H9 (cell line): ENCODE measurements around the gene CCDC194. TPM values are rescaled to one million over a fixed set of nuclear protein-coding genes. Genes with fewer than 3 reads are reported as not detected.

Experiments used
- DNase-seq: peaks from one replicate; pipeline ENCODE4 v3.0.0-alpha.2; 2017
- H2AFZ ChIP-seq: one replicate; pipeline ENCODE4 v1.6.1; 2013; ENCODE audit warnings: mild to moderate bottlenecking, low read length, control low read depth, moderate library complexity
- H2AK5ac ChIP-seq: 2 replicates; pipeline ENCODE4 v1.6.1; 2013; ENCODE audit warnings: low read length, control low read depth, mixed read lengths; ENCODE audit not compliant: insufficient read length
- H2BK120ac ChIP-seq: one replicate; pipeline ENCODE4 v1.6.1; 2013; ENCODE audit warnings: low read depth, mild to moderate bottlenecking, low read length, control low read depth, inconsistent platforms; ENCODE audit not compliant: poor library complexity, severe bottlenecking
- H2BK12ac ChIP-seq: 2 replicates; pipeline ENCODE4 v1.6.1; 2013; ENCODE audit warnings: low read length, control low read depth, mixed read lengths, low read depth; ENCODE audit not compliant: insufficient read length
- H2BK15ac ChIP-seq: 2 replicates; pipeline ENCODE4 v1.6.1; 2013; ENCODE audit warnings: low read depth, low read length, control low read depth
- H2BK20ac ChIP-seq: one replicate; pipeline ENCODE4 v1.6.1; 2013; ENCODE audit warnings: low read depth, mild to moderate bottlenecking, low read length, control low read depth, inconsistent platforms; ENCODE audit not compliant: poor library complexity, severe bottlenecking
- H2BK5ac ChIP-seq: 2 replicates; pipeline ENCODE4 v1.6.1; 2013; ENCODE audit warnings: low read length, control low read depth, mixed read lengths; ENCODE audit not compliant: insufficient read length
- H3K14ac ChIP-seq: 2 replicates; pipeline ENCODE4 v1.6.1; 2013; ENCODE audit warnings: low read length, control low read depth; ENCODE audit not compliant: insufficient read depth
- H3K18ac ChIP-seq: 2 replicates; pipeline ENCODE4 v1.6.1; 2013; ENCODE audit warnings: low read depth, mild to moderate bottlenecking, mixed read lengths, low read length, control low read depth; ENCODE audit not compliant: insufficient read length
- H3K23ac ChIP-seq: 2 replicates; pipeline ENCODE4 v1.6.1; 2013; ENCODE audit warnings: low read length, control low read depth, mixed read lengths, low read depth; ENCODE audit not compliant: insufficient read length
- H3K23me2 ChIP-seq: 2 replicates; pipeline ENCODE4 v1.6.1; 2013; ENCODE audit warnings: low read depth, mild to moderate bottlenecking, mixed read lengths, low read length, control low read depth; ENCODE audit not compliant: insufficient read length, poor library complexity, severe bottlenecking
- H3K27ac ChIP-seq: 2 replicates; pipeline ENCODE4 v1.5.1; 2013; ENCODE audit warnings: low read length, control low read depth, mixed read lengths, low read depth; ENCODE audit not compliant: insufficient read length
- H3K27me3 ChIP-seq: 2 replicates; pipeline ENCODE4 v1.6.1; 2013; ENCODE audit warnings: low read length, control low read depth, inconsistent platforms; ENCODE audit not compliant: insufficient read depth
- H3K4ac ChIP-seq: 2 replicates; pipeline ENCODE4 v1.6.1; 2013; ENCODE audit warnings: low read depth, mild to moderate bottlenecking, control low read depth, inconsistent platforms, low read length, moderate library complexity
- H3K4me1 ChIP-seq: 2 replicates; pipeline ENCODE4 v1.6.1; 2013; ENCODE audit warnings: low read length, control low read depth, inconsistent platforms; ENCODE audit not compliant: insufficient read depth
- H3K4me2 ChIP-seq: 2 replicates; pipeline ENCODE4 v1.6.1; 2013; ENCODE audit warnings: low read length, control low read depth, mixed read lengths; ENCODE audit not compliant: insufficient read length, insufficient read depth
- H3K56ac ChIP-seq: 2 replicates; pipeline ENCODE4 v1.6.1; 2013; ENCODE audit warnings: low read depth, mild to moderate bottlenecking, mixed read lengths, low read length, control low read depth; ENCODE audit not compliant: insufficient read length
- H3K79me1 ChIP-seq: 2 replicates; pipeline ENCODE4 v1.6.1; 2013; ENCODE audit warnings: low read depth, mild to moderate bottlenecking, moderate library complexity, low read length, control low read depth, inconsistent platforms; ENCODE audit not compliant: insufficient read depth, poor library complexity, severe bottlenecking
- H3K79me2 ChIP-seq: 2 replicates; pipeline ENCODE4 v1.6.1; 2013; ENCODE audit warnings: low read length, control low read depth, inconsistent platforms; ENCODE audit not compliant: insufficient read depth
- H3K9ac ChIP-seq: 2 replicates; pipeline ENCODE4 v1.6.1; 2013; ENCODE audit warnings: low read length, control low read depth, mixed read lengths; ENCODE audit not compliant: insufficient read length; ENCODE audit errors: extremely low read depth
- H3K9me3 ChIP-seq: one replicate; pipeline ENCODE4 v1.6.1; 2013; ENCODE audit warnings: low read depth, low read length, inconsistent platforms; ENCODE audit not compliant: control insufficient read depth
- H3T11ph ChIP-seq: one replicate; pipeline ENCODE4 v1.6.1; 2013; ENCODE audit warnings: mild to moderate bottlenecking, low read length, control low read depth, inconsistent platforms
- H4K20me1 ChIP-seq: one replicate; pipeline ENCODE4 v1.6.1; 2013; ENCODE audit not compliant: control insufficient read depth, insufficient read length, insufficient read depth
- H4K5ac ChIP-seq: 2 replicates; pipeline ENCODE4 v1.6.1; 2013; ENCODE audit warnings: low read depth, mild to moderate bottlenecking, mixed read lengths, low read length, control low read depth; ENCODE audit not compliant: insufficient read length
- H4K8ac ChIP-seq: replicated peaks from 2 replicates; pipeline ENCODE4 v1.6.1; 2013; ENCODE audit warnings: low read length, control low read depth, mixed read lengths, low read depth; ENCODE audit not compliant: insufficient read length
- H4K91ac ChIP-seq: 2 replicates; pipeline ENCODE4 v1.6.1; 2013; ENCODE audit warnings: low read depth, mild to moderate bottlenecking, moderate library complexity, mixed read lengths, low read length, control low read depth; ENCODE audit not compliant: insufficient read length
- H3K27ac Mint-ChIP-seq, 3 experiments: 2 replicates in 2 of 3; 3 replicates in 1 of 3; pipeline ENCODE4 v1.8.0; 2020 to 2021; ENCODE audit warnings: mixed read lengths in 3 of 3, mild to moderate bottlenecking in 1 of 3, moderate library complexity in 1 of 3
- H3K27me3 Mint-ChIP-seq: 2 replicates; pipeline ENCODE4 v1.8.0; 2021; ENCODE audit warnings: low read depth, mild to moderate bottlenecking, moderate library complexity, mixed read lengths
- H3K36me3 Mint-ChIP-seq, 3 experiments: 2 replicates in 2 of 3; 3 replicates in 1 of 3; pipeline ENCODE4 v1.8.0; 2020 to 2021; ENCODE audit warnings: low read depth in 3 of 3, mixed read lengths in 3 of 3; ENCODE audit not compliant: insufficient read depth in 1 of 3
- H3K4me1 Mint-ChIP-seq, 2 experiments: 2 replicates each; pipeline ENCODE4 v1.8.0; 2020; ENCODE audit warnings: mixed read lengths in 2 of 2
- H3K4me3 Mint-ChIP-seq, 2 experiments: 2 replicates in 1 of 2; 3 replicates in 1 of 2; pipeline ENCODE4 v1.8.0; 2020 to 2021; ENCODE audit warnings: mild to moderate bottlenecking in 2 of 2, mixed read lengths in 2 of 2, moderate library complexity in 1 of 2
- H3K9me3 Mint-ChIP-seq, 2 experiments: 2 replicates in 1 of 2; 3 replicates in 1 of 2; pipeline ENCODE4 v1.8.0; 2020; ENCODE audit warnings: mild to moderate bottlenecking in 2 of 2, mixed read lengths in 2 of 2, moderate library complexity in 1 of 2
- CTCF ChIP-seq: fragments of 200-600 bp; sonication (generic); conservative IDR thresholded peaks from 3 replicates; pipeline ENCODE4 v1.8.0; 2021; ENCODE audit warnings: antibody characterized with exemption, mild to moderate bottlenecking
- WGBS: extraction: QIAGEN DNeasy Blood & Tissue Kit; methylation state at CpG from one replicate; pipeline ENCODE4 v1.1.7; 2013; ENCODE audit warnings: missing lambda C conversion rate, low lambda C conversion rate, mixed read lengths; ENCODE audit not compliant: insufficient read length; ENCODE audit errors: extremely low coverage; 5-methylcytosine and 5-hydroxymethylcytosine counted together
- total RNA-seq: library from RNA; stranded (reverse); gene quantifications from 2 replicates; pipeline ENCODE4 v1.2.1, GENCODE V29; 2021

CCDC194 gene
- total RNA-seq, 1 experiment from 2014 or later: 0.68 TPM

- Histone ChIP-seq H3K4me1 (no peaks in the 10 kb centered on the region), H3K79me2 (no peaks in the 10 kb centered on the region), H2AK5ac (no peak overlapping the region), H2BK5ac (no peak overlapping the region), H4K8ac (no peak overlapping the region), H4K20me1 (no peaks in the 10 kb centered on the region), H3K9ac (no peak overlapping the region), H3K23me2 (peaks cover 6% of the 10 kb centered on the region), H2BK20ac (no peak overlapping the region), H3K79me1 (no peaks in the 10 kb centered on the region), H3K23ac (no peak overlapping the region), H3T11ph (no peak overlapping the region), H3K14ac (no peak overlapping the region), H3K4ac (no peak overlapping the region), H3K56ac (no peak overlapping the region), H2AFZ (no peak overlapping the region), H3K27ac (no peak overlapping the region), H4K91ac (no peak overlapping the region), H4K5ac (no peak overlapping the region), H3K18ac (no peak overlapping the region), H3K4me2 (no peak overlapping the region), H3K27me3 (no peaks in the 10 kb centered on the region), H3K9me3 (no peaks in the 10 kb centered on the region), H2BK120ac (no peak overlapping the region), H2BK12ac (no peak overlapping the region), H2BK15ac (no peak overlapping the region)
- Mint-ChIP-seq H3K27me3 (no peaks in the 10 kb centered on the region; the same call in 1 of the 2 replicates), H3K4me3 (no peak overlapping the region), H3K27ac (peak overlapping the region in 1 of 3 experiments; percentile 25; a peak in 2 of 7 replicates), H3K9me3 (no peaks in the 10 kb centered on the region), H3K36me3 (no peaks in the 10 kb centered on the region), H3K4me1 (peaks cover 4 to 9% of the 10 kb centered on the region in 2 experiments)
- no peak for DNase-seq
- no CpG with 5 or more reads among the region's 17 CpGs for WGBS
- TF ChIP-seq CTCF: no peak
Measured at GRCh38 chr19:17429641-17430113, 35.7 kb upstream of the CCDC194 start.
